ENCODE results near the gene STAT3.

The STAT3 gene

GRCh38 chr17:42388381-42389134 lies at the start of gene STAT3:
Gene STAT3, minus strand, starts transcription at chr17:42388442. Its CDS starts 39,926 bp downstream, at chr17:42348516.
- TF ChIP-seq, protein P1, sequence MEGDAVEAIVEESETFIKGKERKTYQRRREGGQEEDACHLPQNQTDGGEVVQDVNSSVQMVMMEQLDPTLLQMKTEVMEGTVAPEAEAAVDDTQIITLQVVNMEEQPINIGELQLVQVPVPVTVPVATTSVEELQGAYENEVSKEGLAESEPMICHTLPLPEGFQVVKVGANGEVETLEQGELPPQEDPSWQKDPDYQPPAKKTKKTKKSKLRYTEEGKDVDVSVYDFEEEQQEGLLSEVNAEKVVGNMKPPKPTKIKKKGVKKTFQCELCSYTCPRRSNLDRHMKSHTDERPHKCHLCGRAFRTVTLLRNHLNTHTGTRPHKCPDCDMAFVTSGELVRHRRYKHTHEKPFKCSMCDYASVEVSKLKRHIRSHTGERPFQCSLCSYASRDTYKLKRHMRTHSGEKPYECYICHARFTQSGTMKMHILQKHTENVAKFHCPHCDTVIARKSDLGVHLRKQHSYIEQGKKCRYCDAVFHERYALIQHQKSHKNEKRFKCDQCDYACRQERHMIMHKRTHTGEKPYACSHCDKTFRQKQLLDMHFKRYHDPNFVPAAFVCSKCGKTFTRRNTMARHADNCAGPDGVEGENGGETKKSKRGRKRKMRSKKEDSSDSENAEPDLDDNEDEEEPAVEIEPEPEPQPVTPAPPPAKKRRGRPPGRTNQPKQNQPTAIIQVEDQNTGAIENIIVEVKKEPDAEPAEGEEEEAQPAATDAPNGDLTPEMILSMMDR (conservative IDR thresholded peaks at IDR 0.05; ENCODE audit: low read depth) = no peak
- CTCF ChIA-PET = interaction anchor here (0.6 kb wide), 1 partner anchor 59 kb away, joined by 9 read pairs; no protein-coding TSS in a partner anchor
- H3K27ac ChIP-seq = peak within 1 kb of the TSS; percentile 97
- peak; percentile 99 for DNase-seq (ENCODE audit: low spot score)
- POLR2A ChIA-PET (ENCODE audit: low non-redundant PET) = interaction anchor here (1.1 kb wide), 1 partner anchor 34 kb away, joined by 11 read pairs; the partner anchor contains the start of gene CAVIN1

DNA sequence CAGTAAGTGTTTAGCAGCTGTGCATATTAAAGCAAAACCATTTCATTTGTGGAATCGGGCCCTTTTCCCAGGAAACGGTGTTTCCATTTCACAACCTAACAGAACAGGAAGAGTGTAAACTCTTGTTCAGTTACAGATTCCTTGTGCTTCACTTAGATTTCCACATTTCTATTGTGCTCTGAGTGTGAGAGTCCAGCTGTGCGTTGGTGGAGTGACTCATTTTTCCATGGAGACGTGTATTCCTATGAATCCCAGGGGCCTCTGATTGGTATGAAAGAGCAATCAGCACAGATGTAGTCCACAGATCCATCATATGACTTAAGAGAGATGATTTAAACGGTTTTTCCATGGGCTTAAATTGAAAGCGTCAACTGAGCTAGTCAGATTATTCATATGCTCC lies 48.1 kb upstream of the STAT3 start:
- H3K27ac ChIP-seq = no peak overlapping the region
- TF ChIP-seq, protein P1 (conservative IDR thresholded peaks at IDR 0.05; ENCODE audit: low read depth) = no peak
- ChIA-PET POLR2A (ENCODE audit: low non-redundant PET) (no interaction called here), CTCF (interaction anchor here (0.7 kb wide), 2 partner anchors 47 to 84 kb away, joined by 3 read pairs; no protein-coding TSS in a partner anchor)
- DNase-seq (ENCODE audit: low spot score) = peak; percentile 66

GRCh38 chr17:42431758-42432161 lies 43.5 kb upstream of the STAT3 start:
- POLR2A ChIA-PET (ENCODE audit: low non-redundant PET) = no interaction called here

DNA sequence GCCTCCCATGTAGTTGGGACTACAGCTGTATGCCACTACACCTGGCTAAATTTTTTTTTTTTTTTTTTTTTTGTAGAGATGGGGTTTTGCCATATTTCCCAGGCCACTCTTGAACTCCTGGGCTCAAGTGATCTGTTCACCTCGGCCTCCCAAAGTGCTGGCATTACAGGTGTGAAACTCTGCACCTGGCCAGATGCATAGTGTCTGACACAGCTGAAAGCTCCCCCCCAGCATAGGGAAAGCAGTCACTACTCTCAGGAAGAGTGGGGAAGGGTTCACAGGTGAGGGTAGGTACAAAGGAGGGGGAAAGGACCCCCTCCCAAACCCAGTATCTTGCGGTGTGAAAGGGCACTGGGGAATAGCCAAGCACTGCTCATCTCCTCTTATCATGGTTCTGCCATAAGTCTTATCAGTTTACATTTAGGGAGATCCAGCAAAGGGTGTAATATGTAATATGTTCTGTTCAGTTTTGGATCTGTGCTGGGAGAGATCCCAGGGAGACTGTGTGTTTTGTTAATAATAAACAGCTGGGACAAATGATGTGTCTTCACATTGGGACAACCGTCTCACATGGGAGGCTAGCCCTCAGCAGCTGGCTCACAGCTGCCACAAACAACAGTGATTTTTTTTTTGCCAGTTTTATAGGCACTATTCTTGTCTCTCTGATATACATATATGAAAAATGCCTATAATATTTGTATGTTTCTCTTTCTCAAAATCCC lies 41.6 kb upstream of the STAT3 start:
- peak overlapping the region; percentile 94 for H3K27ac ChIP-seq
- ChIA-PET CTCF (interaction anchor here (0.6 to 1.6 kb wide), 2 partner anchors 12 to 75 kb away, joined by 3 to 7 read pairs; no protein-coding TSS in a partner anchor), POLR2A (ENCODE audit: low non-redundant PET) (no interaction called here)
- DNase-seq (ENCODE audit: low spot score) = no peak
- TF ChIP-seq, protein P1 (conservative IDR thresholded peaks at IDR 0.05; ENCODE audit: low read depth) = no peak

More at GRCh38 chr17:42431758-42432161, 43.5 kb upstream of the STAT3 start:
- no peak for DNase-seq (ENCODE audit: low spot score)
- no peak overlapping the region for H3K27ac ChIP-seq
- TF ChIP-seq, protein P1 (conservative IDR thresholded peaks at IDR 0.05; ENCODE audit: low read depth) = no peak
- CTCF ChIA-PET = interaction anchor here (0.6 to 0.7 kb wide), 2 partner anchors 28 to 34 kb away, joined by 3 to 4 read pairs; no protein-coding TSS in a partner anchor

- peak overlapping the region; percentile 94 for H3K27ac ChIP-seq
- ChIA-PET POLR2A (ENCODE audit: low non-redundant PET) (no interaction called here), CTCF (interaction anchor here (0.6 to 1.6 kb wide), 3 partner anchors 14 to 1965 kb away, joined by 3 to 7 read pairs (median 3); no protein-coding TSS in a partner anchor)
- TF ChIP-seq, protein P1 (conservative IDR thresholded peaks at IDR 0.05; ENCODE audit: low read depth) = peak; percentile 79
- DNase-seq (ENCODE audit: low spot score) = peak; percentile 95
Measured at GRCh38 chr17:42428141-42428944, 40.1 kb upstream of the STAT3 start.

All from RWPE1 (cell line).